NCI-H2171 (cell line): Measurements from ENCODE around the gene FLT3.
"Not testable (repeated sequence)": the region's sequence is repeated elsewhere in the genome, so short reads cannot be mapped to it uniquely, and the experiment has no call there.

Source experiments
- DNase-seq: peaks from one replicate; lab custom pipeline; 2025; lab: John Stamatoyannopoulos, UW

The FLT3 gene

GRCh38 chr13:27971776-27972477 lies 128.4 kb downstream of the FLT3 start:
- no peak for DNase-seq

DNA sequence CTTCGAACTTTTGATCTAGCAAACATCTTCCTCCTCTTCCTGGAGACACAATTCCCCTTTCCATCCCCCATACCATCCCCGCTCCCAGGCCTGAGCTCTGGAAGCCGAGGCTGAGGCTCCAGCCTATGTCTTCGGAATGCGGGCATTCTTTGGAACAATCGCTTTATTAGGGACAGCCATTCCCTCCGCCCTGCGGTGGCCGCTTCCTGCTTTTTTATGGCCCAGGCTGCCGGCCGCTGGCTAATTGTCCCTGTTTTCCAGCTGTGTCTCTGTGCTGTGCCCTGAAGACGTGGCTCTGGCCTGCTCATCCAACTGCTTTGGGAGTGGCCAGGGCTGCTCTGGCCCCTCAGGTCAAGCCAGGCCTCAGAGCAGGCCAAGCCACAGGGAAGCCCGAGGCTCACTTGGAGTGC lies 129.1 kb downstream of the FLT3 start:
- no peak for DNase-seq

GRCh38 chr13:27970382-27971235 lies 129.8 kb downstream of the FLT3 start:
- DNase-seq = no peak

- no peak for DNase-seq
Measured at GRCh38 chr13:27969866-27970229, 130.5 kb downstream of the FLT3 start.

DNA sequence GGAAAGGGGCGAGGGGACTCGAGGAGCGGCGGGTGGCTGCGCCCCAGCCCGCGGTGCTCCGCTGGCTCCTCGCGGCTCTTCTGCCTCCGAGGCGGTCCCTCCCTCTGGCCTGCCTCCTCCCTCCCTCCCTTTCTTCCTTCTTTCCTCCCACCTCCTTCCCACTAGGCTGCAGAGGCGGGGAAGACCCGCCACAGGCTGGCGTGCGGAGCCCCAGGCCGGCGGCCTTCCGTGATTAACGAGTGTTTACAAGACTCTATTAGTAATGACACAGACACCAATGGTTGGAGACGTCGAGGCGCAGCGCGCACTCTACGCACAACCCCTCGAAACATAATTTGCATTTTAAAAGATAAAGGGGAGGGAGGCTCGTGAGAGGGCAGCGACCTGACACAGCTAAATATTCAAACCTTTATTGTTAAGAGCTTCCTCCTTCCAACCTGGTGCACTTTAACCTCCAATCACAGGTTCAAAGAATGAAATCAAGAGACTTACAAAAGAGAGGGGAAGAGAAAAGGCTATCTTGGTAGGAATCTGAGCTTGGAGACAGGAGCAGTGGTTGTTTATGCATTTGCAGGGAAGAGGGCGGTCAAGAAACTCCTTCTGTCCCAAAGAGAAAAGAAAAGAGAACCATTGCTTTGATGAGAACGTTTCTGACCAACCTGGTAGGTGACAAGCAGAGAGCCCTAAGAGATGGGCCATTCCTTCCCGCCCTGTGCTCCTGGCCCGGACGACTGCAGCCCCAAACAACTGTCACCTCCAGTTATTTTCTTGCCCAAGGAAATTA lies 131.1 kb downstream of the FLT3 start, which contains the start of gene CDX2:
Gene CDX2 (minus strand): TSS at position 234 of the 784 bp plus-strand sequence. CDS start 309 bp downstream, outside the sequence.
- no peak for DNase-seq

DNA sequence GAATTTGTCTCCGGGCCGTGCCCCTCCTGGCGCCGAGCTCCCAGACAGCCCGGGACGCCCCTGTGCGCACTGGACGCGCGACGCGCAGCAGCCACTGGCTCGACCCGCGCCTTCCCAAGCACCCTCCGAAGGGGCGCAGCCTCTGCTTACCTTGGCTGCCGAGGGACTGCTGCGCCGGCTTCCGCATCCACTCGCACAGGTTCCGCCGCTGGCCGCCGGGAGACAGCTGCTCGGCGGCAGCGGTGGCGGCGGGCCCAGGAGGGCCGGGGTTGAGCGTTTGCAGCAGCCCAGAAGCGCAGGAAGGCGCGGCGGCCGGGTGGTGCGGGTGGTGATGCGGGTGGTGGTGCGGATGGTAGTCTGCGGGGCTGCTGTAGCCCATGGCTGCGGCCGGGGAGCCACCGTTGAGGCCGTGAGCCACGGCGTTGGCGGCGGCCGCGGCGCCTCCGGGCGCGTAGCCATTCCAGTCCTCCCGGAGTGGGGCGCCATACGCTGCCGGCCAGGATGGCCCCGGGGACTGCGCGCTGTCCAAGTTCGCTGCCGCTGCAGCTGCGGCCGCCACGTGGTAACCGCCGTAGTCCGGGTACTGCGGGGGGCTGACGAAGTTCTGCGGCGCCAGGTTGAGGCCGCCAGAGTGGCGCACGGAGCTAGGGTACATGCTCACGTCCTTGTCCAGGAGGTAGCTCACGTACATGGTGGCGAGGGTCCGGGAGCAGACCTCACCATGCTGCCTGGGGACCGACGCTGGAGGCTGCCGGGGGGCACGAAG lies 131.9 kb downstream of the FLT3 start:
- DNase-seq = no peak

DNA sequence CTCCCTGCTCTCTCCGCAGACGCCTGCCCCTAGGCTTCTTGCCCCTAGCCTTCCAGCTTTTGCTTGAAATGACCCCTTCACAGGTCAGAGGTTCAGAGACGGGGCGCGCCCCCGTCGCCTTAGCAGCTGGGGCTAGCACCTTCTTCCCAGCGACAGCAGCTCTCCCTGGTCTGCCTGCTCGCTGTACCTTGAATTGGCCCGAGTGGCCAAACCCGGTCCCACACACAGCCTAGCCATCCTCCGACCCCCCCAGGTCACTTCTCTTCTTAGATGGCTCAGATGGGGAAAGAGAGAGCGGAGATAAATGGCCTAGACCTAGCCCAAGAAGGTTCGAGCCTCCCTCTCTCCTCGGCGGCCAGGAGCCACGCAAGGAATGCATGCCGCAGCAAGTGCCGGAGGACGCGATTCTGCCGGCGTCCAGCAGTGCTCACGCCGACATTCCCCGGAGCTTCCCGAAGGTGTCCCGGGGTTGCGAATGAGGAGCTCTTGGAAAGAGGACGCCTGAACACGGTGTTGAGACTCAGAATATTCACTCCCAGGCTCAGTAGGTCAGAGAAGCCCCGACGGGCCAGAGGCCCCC lies 132.6 kb downstream of the FLT3 start:
- no peak for DNase-seq

- no peak for DNase-seq
Measured at GRCh38 chr13:27967203-27967735, 133.1 kb downstream of the FLT3 start.

DNA sequence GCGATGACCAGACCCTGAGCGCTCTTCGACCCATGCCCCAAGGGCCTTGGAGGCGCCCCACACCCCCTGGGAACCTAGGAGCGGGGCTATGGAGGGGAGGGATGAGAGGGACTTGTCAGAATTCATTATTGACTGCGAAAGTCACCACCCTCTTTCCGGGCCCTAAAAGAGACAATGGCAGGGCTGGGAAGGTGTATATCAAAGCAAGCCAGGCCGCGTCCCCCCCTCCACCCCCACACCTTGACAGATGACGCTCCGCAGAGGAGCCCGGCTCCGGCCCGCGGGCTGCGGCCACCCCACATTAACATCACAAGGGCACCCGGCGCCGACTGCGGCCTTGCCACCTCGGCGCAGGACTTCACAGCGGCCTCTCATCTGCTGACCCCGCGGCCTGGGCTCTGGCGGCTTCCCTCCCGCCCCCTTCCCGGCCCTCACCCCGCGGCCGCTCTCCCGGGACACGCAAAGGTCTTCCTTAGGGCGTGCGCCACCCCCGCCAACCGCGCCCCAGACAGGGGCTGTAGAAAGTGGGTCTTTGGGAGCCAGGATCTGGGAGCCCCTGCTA lies 133.7 kb downstream of the FLT3 start:
- DNase-seq = no peak

- DNase-seq = no peak
Measured at GRCh38 chr13:27965740-27966640, 134.4 kb downstream of the FLT3 start.

GRCh38 chr13:27965343-27965739 lies 135.0 kb downstream of the FLT3 start:
- no peak for DNase-seq

DNA sequence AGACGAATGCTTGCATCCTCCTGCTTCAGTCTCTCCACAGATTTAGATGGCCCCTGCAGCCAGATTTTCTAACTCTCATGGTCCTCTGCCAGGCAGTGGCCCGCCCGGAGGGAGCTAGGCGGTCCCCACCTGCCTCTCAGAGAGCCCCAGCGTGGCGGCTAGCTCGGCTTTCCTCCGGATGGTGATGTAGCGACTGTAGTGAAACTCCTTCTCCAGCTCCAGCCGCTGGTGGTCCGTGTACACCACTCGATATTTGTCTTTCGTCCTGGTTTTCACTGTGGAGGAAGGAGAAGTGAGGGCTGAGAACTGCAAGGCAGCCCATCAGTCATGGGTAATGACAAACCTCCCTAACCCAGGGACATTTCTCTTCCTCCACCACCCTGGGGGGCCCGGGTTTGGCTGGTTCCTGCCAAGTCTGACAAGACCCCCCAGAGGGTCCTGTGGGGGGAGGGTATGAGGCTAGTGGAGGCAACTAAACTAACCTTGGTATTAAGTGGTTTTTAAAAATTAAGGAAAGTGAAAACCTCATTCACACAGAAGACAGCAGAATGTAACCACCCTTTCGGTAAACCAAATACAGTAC lies 135.5 kb downstream of the FLT3 start:
- DNase-seq = no peak

- not testable (repeated sequence) for DNase-seq
Measured at GRCh38 chr13:27964206-27964605, 136.2 kb downstream of the FLT3 start.

- no peak for DNase-seq
Measured at GRCh38 chr13:27963491-27963890, 136.9 kb downstream of the FLT3 start.

GRCh38 chr13:27962982-27963381 lies 137.4 kb downstream of the FLT3 start:
- no peak for DNase-seq

- no peak for DNase-seq
Measured at GRCh38 chr13:27962128-27962841, 138.1 kb downstream of the FLT3 start.

DNA sequence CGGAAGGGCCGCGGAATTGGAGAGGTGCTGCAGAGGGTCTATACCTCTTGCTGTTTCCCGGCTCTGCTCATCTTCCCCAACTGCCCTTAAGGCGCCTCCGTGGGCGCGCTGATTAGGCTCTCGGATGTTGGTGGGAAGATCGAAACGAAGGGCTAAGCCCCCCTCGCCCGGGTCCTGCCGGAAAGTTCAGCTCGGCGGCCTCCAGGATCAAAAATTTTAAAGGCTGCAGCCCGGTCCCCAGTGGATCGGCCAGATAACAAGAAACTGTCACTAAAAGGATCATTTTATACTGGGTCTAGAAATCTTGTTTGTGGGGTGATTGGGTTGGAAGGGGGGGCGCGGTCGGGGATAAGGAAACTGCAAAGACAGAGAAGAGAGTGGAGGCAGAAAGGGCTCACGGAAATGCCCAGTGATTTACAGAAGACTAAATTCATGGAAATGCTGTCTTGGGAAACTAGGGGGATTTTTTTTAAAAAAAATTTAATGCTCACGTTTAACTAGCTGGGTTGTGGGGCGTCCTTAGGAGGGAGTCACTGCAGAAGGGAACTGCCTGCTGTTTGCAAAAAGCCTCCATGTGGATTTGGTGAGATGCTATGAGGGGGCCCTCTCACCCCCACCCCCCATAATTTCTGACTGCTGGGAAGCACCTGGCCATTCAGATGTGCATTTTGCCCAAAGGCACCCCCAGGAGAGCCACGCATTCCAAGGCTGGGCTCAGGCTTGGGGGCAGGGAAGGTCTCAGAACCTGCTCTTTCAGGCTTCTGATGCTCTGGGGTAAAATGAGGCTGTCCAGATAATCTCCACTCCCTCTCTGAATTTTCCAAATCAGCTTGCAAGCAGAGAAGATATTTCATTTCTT lies 138.9 kb downstream of the FLT3 start:
- no peak for DNase-seq
